HEK293 (cell line): ENCODE measurements around the gene STOX2.

ENCODE experiments used
- CTCF ChIA-PET: fragments of 350-600 bp; formaldehyde crosslinking; extraction: SDS; loops from one replicate; lab custom pipeline; 2021; ENCODE audit warnings: antibody characterized with exemption; lab: Yijun Ruan, JAX
- POLR2A ChIA-PET: fragments of 300-600 bp; formaldehyde crosslinking; extraction: SDS; loops from one replicate; lab custom pipeline; 2020; ENCODE audit warnings: antibody characterized with exemption, inconsistent platforms; lab: Yijun Ruan, JAX
- H3K27ac ChIP-seq: fragments of 200-500 bp; sonication (Bioruptor generic); 2 replicates; pipeline ENCODE4 v1.5.1; 2014; ENCODE audit warnings: low read depth, low read length, control low read depth, inconsistent platforms; ENCODE audit errors: extremely low read depth
- H3K36me3 ChIP-seq, 2 experiments: fragments of 200-500 bp in 1 of 2; sonication (Bioruptor generic) in 1 of 2; 1 replicate in 1 of 2; 2 replicates in 1 of 2; pipeline ENCODE4 v1.5.1; 2014 to 2017; ENCODE audit warnings: inconsistent platforms in 2 of 2, low read length in 2 of 2; ENCODE audit not compliant: control insufficient read depth in 2 of 2, insufficient read depth in 1 of 2
- H3K4me1 ChIP-seq: fragments of 200-500 bp; sonication (Bioruptor generic); 2 replicates; pipeline ENCODE4 v1.5.1; 2014; ENCODE audit warnings: mild to moderate bottlenecking, low read length, inconsistent platforms; ENCODE audit not compliant: control insufficient read depth, insufficient read depth
- H3K4me3 ChIP-seq: 2 replicates; pipeline ENCODE4 v1.5.1; 2011; ENCODE audit warnings: low read depth, mild to moderate bottlenecking, control low read depth, low read length, moderate library complexity
- H3K9me3 ChIP-seq: fragments of 200-500 bp; sonication (Bioruptor generic); 2 replicates; pipeline ENCODE4 v1.5.1; 2014; ENCODE audit warnings: low read depth, low read length, inconsistent platforms; ENCODE audit not compliant: control insufficient read depth, insufficient read depth
- GLIS1 ChIP-seq: fragments of 450-650 bp; formaldehyde crosslinking; IDR thresholded peaks from 2 replicates; pipeline ENCODE4 v1.5.1; 2016; ENCODE audit warnings: missing biosample characterization, missing genetic modification characterization
- PRDM1 ChIP-seq: fragments of 450-650 bp; formaldehyde crosslinking; IDR thresholded peaks from 2 replicates; pipeline ENCODE4; 2016; ENCODE audit warnings: missing biosample characterization, missing genetic modification characterization
- SETDB1 ChIP-seq: IDR thresholded peaks from one replicate; pipeline ENCODE4 v1.6.1; 2017; ENCODE audit warnings: mild to moderate bottlenecking, low read length, moderate library complexity, mixed read lengths; ENCODE audit not compliant: insufficient read length
- ZBTB7A ChIP-seq: fragments of 450-650 bp; formaldehyde crosslinking; IDR thresholded peaks from 2 replicates; pipeline ENCODE4 v1.5.1; 2016; ENCODE audit warnings: low read depth, missing biosample characterization, missing genetic modification characterization
- ZFP3 ChIP-seq: fragments of 450-650 bp; formaldehyde crosslinking; IDR thresholded peaks from 2 replicates; pipeline ENCODE4 v1.5.1; 2016; ENCODE audit warnings: low read depth, missing biosample characterization, missing genetic modification characterization
- ZNF155 ChIP-seq: fragments of 450-650 bp; formaldehyde crosslinking; IDR thresholded peaks from 2 replicates; pipeline ENCODE4 v1.5.1; 2016; ENCODE audit warnings: missing biosample characterization, missing genetic modification characterization
- ZNF175 ChIP-seq: fragments of 450-650 bp; formaldehyde crosslinking; IDR thresholded peaks from 2 replicates; pipeline ENCODE4 v1.5.1; 2016; ENCODE audit warnings: missing biosample characterization, missing genetic modification characterization
- ZNF501 ChIP-seq: fragments of 450-650 bp; formaldehyde crosslinking; IDR thresholded peaks from 2 replicates; pipeline ENCODE4 v1.5.1; 2016; ENCODE audit warnings: missing biosample characterization, missing genetic modification characterization
- ZNF585B ChIP-seq: fragments of 450-650 bp; formaldehyde crosslinking; IDR thresholded peaks from 2 replicates; pipeline ENCODE4 v1.5.1; 2016; ENCODE audit warnings: missing biosample characterization, missing genetic modification characterization
- ZNF843 ChIP-seq: fragments of 450-650 bp; formaldehyde crosslinking; IDR thresholded peaks from 2 replicates; pipeline ENCODE4 v1.5.1; 2016; ENCODE audit warnings: missing biosample characterization, missing genetic modification characterization
- TF ChIP-seq, protein P1 (sequence below): fragments of 450-650 bp; formaldehyde crosslinking; IDR thresholded peaks from 2 replicates; pipeline ENCODE4 v1.5.1; 2016; ENCODE audit warnings: missing biosample characterization, missing genetic modification characterization, borderline replicate concordance
- TF ChIP-seq, protein P2 (sequence below): fragments of 450-650 bp; formaldehyde crosslinking; IDR thresholded peaks from 2 replicates; pipeline ENCODE4 v1.5.1; 2016; ENCODE audit warnings: missing biosample characterization, missing genetic modification characterization
- TF ChIP-seq, protein P3 (sequence below): fragments of 450-650 bp; formaldehyde crosslinking; IDR thresholded peaks from 2 replicates; pipeline ENCODE4 v1.5.1; 2016; ENCODE audit warnings: missing biosample characterization, missing genetic modification characterization, low read depth
- TF ChIP-seq, protein P4 (sequence below): fragments of 450-650 bp; formaldehyde crosslinking; IDR thresholded peaks from 2 replicates; pipeline ENCODE4 v1.5.1; 2016; ENCODE audit warnings: missing biosample characterization, missing genetic modification characterization

STOX2 gene

DNA sequence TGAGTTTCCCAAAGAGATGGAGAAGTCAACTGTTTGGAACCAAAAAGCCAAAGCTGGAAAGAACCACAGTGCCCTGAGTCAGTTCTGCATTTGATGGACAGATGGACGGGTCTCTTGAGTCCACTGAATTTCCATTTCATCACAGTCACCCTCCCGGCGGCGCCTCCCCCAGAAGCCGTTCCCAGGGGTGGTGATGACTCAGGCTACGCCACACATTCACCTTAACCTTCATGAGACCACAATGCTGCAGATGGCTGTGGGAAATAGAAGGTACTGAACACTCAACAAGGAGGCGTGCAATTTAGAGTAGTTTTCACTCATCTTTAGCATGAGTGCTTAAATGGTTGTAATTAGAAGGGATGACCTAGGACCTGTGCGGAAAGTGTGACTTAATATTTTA is 61.3 kb downstream of the STOX2 start:
- ChIA-PET POLR2A (no interaction called here), CTCF (interaction anchor here (0.9 kb wide), 1 partner anchor 49 kb away, joined by 3 read pairs; no protein-coding TSS in a partner anchor)
- TF ChIP-seq SETDB1 (no peak), GLIS1 (no peak), PRDM1 (tag by site-specific recombination) (no peak), ZBTB7A (no peak), ZNF843 (no peak), ZNF585B (tag by site-specific recombination) (no peak)
- TF ChIP-seq, protein P1, sequence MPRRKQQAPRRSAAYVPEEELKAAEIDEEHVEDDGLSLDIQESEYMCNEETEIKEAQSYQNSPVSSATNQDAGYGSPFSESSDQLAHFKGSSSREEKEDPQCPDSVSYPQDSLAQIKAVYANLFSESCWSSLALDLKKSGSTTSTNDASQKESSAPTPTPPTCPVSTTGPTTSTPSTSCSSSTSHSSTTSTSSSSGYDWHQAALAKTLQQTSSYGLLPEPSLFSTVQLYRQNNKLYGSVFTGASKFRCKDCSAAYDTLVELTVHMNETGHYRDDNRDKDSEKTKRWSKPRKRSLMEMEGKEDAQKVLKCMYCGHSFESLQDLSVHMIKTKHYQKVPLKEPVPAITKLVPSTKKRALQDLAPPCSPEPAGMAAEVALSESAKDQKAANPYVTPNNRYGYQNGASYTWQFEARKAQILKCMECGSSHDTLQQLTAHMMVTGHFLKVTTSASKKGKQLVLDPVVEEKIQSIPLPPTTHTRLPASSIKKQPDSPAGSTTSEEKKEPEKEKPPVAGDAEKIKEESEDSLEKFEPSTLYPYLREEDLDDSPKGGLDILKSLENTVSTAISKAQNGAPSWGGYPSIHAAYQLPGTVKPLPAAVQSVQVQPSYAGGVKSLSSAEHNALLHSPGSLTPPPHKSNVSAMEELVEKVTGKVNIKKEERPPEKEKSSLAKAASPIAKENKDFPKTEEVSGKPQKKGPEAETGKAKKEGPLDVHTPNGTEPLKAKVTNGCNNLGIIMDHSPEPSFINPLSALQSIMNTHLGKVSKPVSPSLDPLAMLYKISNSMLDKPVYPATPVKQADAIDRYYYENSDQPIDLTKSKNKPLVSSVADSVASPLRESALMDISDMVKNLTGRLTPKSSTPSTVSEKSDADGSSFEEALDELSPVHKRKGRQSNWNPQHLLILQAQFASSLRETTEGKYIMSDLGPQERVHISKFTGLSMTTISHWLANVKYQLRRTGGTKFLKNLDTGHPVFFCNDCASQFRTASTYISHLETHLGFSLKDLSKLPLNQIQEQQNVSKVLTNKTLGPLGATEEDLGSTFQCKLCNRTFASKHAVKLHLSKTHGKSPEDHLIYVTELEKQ (tag by site-specific recombination) = no peak
- TF ChIP-seq, protein P2, sequence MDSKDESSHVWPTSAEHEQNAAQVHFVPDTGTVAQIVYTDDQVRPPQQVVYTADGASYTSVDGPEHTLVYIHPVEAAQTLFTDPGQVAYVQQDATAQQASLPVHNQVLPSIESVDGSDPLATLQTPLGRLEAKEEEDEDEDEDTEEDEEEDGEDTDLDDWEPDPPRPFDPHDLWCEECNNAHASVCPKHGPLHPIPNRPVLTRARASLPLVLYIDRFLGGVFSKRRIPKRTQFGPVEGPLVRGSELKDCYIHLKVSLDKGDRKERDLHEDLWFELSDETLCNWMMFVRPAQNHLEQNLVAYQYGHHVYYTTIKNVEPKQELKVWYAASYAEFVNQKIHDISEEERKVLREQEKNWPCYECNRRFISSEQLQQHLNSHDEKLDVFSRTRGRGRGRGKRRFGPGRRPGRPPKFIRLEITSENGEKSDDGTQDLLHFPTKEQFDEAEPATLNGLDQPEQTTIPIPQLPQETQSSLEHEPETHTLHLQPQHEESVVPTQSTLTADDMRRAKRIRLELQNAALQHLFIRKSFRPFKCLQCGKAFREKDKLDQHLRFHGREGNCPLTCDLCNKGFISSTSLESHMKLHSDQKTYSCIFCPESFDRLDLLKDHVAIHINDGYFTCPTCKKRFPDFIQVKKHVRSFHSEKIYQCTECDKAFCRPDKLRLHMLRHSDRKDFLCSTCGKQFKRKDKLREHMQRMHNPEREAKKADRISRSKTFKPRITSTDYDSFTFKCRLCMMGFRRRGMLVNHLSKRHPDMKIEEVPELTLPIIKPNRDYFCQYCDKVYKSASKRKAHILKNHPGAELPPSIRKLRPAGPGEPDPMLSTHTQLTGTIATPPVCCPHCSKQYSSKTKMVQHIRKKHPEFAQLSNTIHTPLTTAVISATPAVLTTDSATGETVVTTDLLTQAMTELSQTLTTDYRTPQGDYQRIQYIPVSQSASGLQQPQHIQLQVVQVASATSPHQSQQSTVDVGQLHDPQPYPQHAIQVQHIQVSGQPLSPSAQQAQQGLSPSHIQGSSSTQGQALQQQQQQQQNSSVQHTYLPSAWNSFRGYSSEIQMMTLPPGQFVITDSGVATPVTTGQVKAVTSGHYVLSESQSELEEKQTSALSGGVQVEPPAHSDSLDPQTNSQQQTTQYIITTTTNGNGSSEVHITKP (tag by site-specific recombination) = no peak
- TF ChIP-seq, protein P3, sequence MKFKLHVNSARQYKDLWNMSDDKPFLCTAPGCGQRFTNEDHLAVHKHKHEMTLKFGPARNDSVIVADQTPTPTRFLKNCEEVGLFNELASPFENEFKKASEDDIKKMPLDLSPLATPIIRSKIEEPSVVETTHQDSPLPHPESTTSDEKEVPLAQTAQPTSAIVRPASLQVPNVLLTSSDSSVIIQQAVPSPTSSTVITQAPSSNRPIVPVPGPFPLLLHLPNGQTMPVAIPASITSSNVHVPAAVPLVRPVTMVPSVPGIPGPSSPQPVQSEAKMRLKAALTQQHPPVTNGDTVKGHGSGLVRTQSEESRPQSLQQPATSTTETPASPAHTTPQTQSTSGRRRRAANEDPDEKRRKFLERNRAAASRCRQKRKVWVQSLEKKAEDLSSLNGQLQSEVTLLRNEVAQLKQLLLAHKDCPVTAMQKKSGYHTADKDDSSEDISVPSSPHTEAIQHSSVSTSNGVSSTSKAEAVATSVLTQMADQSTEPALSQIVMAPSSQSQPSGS = no peak
- TF ChIP-seq, protein P4, sequence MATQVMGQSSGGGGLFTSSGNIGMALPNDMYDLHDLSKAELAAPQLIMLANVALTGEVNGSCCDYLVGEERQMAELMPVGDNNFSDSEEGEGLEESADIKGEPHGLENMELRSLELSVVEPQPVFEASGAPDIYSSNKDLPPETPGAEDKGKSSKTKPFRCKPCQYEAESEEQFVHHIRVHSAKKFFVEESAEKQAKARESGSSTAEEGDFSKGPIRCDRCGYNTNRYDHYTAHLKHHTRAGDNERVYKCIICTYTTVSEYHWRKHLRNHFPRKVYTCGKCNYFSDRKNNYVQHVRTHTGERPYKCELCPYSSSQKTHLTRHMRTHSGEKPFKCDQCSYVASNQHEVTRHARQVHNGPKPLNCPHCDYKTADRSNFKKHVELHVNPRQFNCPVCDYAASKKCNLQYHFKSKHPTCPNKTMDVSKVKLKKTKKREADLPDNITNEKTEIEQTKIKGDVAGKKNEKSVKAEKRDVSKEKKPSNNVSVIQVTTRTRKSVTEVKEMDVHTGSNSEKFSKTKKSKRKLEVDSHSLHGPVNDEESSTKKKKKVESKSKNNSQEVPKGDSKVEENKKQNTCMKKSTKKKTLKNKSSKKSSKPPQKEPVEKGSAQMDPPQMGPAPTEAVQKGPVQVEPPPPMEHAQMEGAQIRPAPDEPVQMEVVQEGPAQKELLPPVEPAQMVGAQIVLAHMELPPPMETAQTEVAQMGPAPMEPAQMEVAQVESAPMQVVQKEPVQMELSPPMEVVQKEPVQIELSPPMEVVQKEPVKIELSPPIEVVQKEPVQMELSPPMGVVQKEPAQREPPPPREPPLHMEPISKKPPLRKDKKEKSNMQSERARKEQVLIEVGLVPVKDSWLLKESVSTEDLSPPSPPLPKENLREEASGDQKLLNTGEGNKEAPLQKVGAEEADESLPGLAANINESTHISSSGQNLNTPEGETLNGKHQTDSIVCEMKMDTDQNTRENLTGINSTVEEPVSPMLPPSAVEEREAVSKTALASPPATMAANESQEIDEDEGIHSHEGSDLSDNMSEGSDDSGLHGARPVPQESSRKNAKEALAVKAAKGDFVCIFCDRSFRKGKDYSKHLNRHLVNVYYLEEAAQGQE (tag by site-specific recombination) = no peak

DNA sequence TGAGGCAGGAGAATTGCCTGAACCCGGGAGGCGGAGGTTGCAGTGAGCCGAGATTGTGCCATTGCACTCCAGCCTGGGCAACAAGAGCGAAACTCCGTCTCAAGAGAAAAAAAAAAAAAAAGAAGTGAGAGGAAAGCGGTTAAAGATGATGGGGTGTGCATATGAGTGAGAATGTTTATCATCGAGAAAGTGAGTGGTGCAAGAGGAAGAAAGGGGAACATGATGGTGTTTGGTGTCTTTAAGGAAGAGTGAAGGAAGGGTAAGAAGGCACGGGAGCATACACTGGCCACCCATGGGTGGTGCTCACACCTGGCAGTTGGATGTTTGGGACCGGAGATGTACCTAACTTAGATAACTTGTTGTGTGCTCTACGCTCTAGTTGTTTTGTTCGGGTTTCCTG is 62.2 kb downstream of the STOX2 start:
- Histone ChIP-seq H3K4me1 (0 out of 2 replicates have a peak, but pooled peaks cover 6% of the 10 kb centered on the region), H3K4me3 (no peak overlapping the region), H3K36me3 (no peaks in the 10 kb centered on the region), H3K27ac (no peak overlapping the region), H3K9me3 (no peaks in the 10 kb centered on the region)
- POLR2A ChIA-PET = no interaction called here
- CTCF ChIA-PET = no interaction called here
- TF ChIP-seq ZNF501 (tag by site-specific recombination) = no peak
- no peak for TF ChIP-seq ZNF155 (tag by site-specific recombination)
- peak; percentile 43; the same call in 1 of the 2 replicates for TF ChIP-seq PRDM1 (tag by site-specific recombination)
- TF ChIP-seq ZFP3 (tag by site-specific recombination) = no peak
- no peak for TF ChIP-seq ZNF175
- TF ChIP-seq, protein P3 = no peak

More for the DNA sequence above, 61.3 kb downstream of the STOX2 start:
- no peaks in the 10 kb centered on the region for H3K36me3 ChIP-seq
- no peaks in the 10 kb centered on the region for H3K9me3 ChIP-seq
- no peak overlapping the region for H3K4me3 ChIP-seq
- H3K27ac ChIP-seq = no peak overlapping the region
- H3K4me1 ChIP-seq = peaks cover 13% of the 10 kb centered on the region
